Lower leg skin (tissue), 3 donors: ENCODE results near the gene PRDM15.

Source experiments
- POLR2A ChIP-seq, 2 donors: fragments of 450-650 bp; IDR thresholded peaks; one replicate each; pipeline ENCODE4 v1.6.1; 2016 to 2017; ENCODE audit warnings: antibody characterized with exemption in 2 of 2, mild to moderate bottlenecking in 1 of 2, moderate library complexity in 1 of 2
- TF ChIP-seq, protein P1 (sequence below), 3 donors: fragments of 450-650 bp; IDR thresholded peaks; one replicate each; pipeline ENCODE4 v1.5.1; 2016; ENCODE audit warnings: antibody characterized with exemption in 3 of 3, mild to moderate bottlenecking in 3 of 3, moderate library complexity in 2 of 3

- TF ChIP-seq, protein P1, sequence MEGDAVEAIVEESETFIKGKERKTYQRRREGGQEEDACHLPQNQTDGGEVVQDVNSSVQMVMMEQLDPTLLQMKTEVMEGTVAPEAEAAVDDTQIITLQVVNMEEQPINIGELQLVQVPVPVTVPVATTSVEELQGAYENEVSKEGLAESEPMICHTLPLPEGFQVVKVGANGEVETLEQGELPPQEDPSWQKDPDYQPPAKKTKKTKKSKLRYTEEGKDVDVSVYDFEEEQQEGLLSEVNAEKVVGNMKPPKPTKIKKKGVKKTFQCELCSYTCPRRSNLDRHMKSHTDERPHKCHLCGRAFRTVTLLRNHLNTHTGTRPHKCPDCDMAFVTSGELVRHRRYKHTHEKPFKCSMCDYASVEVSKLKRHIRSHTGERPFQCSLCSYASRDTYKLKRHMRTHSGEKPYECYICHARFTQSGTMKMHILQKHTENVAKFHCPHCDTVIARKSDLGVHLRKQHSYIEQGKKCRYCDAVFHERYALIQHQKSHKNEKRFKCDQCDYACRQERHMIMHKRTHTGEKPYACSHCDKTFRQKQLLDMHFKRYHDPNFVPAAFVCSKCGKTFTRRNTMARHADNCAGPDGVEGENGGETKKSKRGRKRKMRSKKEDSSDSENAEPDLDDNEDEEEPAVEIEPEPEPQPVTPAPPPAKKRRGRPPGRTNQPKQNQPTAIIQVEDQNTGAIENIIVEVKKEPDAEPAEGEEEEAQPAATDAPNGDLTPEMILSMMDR (IDR thresholded peaks at IDR 0.05): no peak
- no peak for TF ChIP-seq POLR2A (IDR thresholded peaks at IDR 0.05)
These were observed 79.4 kb downstream of the PRDM15 start for GRCh38 chr21:41799763-41800162.
